Erythroblast (primary cell): ENCODE measurements around the gene PPP1R3A.

Experiments used
- GATA1 ChIP-seq: IDR thresholded peaks from 2 replicates; pipeline ENCODE4 v1.6.1; 2011; ENCODE audit warnings: low read depth, mild to moderate bottlenecking, control low read depth, low read length, moderate library complexity
- POLR2A ChIP-seq: IDR thresholded peaks from 2 replicates; pipeline ENCODE4 v1.6.1; 2011; ENCODE audit warnings: mild to moderate bottlenecking, low read length

- TF ChIP-seq POLR2A: no peak
- TF ChIP-seq GATA1: no peak
Measured at GRCh38 chr7:113878394-113878992, 40.3 kb downstream of the PPP1R3A start.
